Vagina (tissue), 2 donors: Measurements from ENCODE around the gene C9orf40. TPM values are rescaled to one million over a fixed set of nuclear protein-coding genes. Genes with fewer than 3 reads are reported as not detected.

Experiments
- DNase-seq, 2 donors: peaks; one replicate each; pipeline ENCODE4 v3.0.0-alpha.2; 2017; ENCODE audit errors: extremely low spot score in 2 of 2
- H3K27ac ChIP-seq: fragments of 200-600 bp; sonication (generic); one replicate; pipeline ENCODE4 v1.5.1; 2019
- H3K27me3 ChIP-seq: fragments of 200-600 bp; sonication (generic); one replicate; pipeline ENCODE4 v1.5.1; 2019
- H3K36me3 ChIP-seq, 2 donors: fragments of 200-600 bp; sonication (generic); one replicate each; pipeline ENCODE4 v1.5.1; 2017 to 2019
- H3K4me1 ChIP-seq: fragments of 200-600 bp; sonication (generic); one replicate; pipeline ENCODE4 v1.5.1; 2019
- H3K4me3 ChIP-seq, 2 donors: fragments of 200-600 bp; sonication (generic); 1 replicate in 1 of 2; 2 replicates in 1 of 2; pipeline ENCODE4 v1.5.1; 2016 to 2019
- H3K9me3 ChIP-seq: fragments of 200-600 bp; sonication (generic); one replicate; pipeline ENCODE4 v1.5.1; 2019
- CTCF ChIP-seq, 3 experiments: fragments of 450-650 bp in 2 of 3; fragments of 200-600 bp in 1 of 3; sonication (generic) in 1 of 3; IDR thresholded peaks; one replicate each; pipeline ENCODE4 v1.5.1; 2017 to 2019; ENCODE audit warnings: antibody characterized with exemption in 3 of 3, mild to moderate bottlenecking in 2 of 3, moderate library complexity in 2 of 3
- POLR2A ChIP-seq, 2 donors: fragments of 450-650 bp; IDR thresholded peaks; one replicate each; pipeline ENCODE4 v1.6.1; 2017; ENCODE audit warnings: antibody characterized with exemption in 2 of 2, mild to moderate bottlenecking in 2 of 2, moderate library complexity in 2 of 2
- POLR2AphosphoS5 ChIP-seq, 2 donors: sonication (generic); formaldehyde crosslinking; IDR thresholded peaks; one replicate each; pipeline ENCODE4 v1.9.0; 2017; ENCODE audit warnings: antibody characterized with exemption in 2 of 2, mild to moderate bottlenecking in 2 of 2, low read depth in 1 of 2; ENCODE audit not compliant: insufficient read depth in 1 of 2
- intact Hi-C: fragments of 100-400 bp; cut with DNase I; formaldehyde crosslinking; loops from one replicate; pipeline ENCODE4 v1.15.1; 2023
- total RNA-seq: library from RNA; depleted of rRNA; stranded (reverse); fragments of >200 nt; gene quantifications from one replicate; pipeline ENCODE4 v1.2.3, GENCODE V29; 2016

Gene C9orf40
- total RNA-seq, 1 donor from 2014 or later = 5.6 TPM

- intact Hi-C loops = no loop called here
- TF ChIP-seq CTCF (IDR thresholded peaks at IDR 0.05) (no peak), POLR2A (IDR thresholded peaks at IDR 0.05) (no peak), POLR2AphosphoS5 (IDR thresholded peaks at IDR 0.05; ENCODE audit: insufficient read depth in 1 of 2, low read depth in 1 of 2) (no peak)
- Histone ChIP-seq H3K27me3 (no peaks in the 10 kb centered on the region), H3K27ac (no peak overlapping the region), H3K4me1 (no peaks in the 10 kb centered on the region), H3K4me3 (no peak overlapping the region), H3K9me3 (no peaks in the 10 kb centered on the region), H3K36me3 (no peaks in the 10 kb centered on the region)
- no peak for DNase-seq
Observed at GRCh38 chr9:74921737-74922136, 31.0 kb downstream of the C9orf40 start.

- Histone ChIP-seq H3K4me1 (no peaks in the 10 kb centered on the region), H3K9me3 (no peaks in the 10 kb centered on the region), H3K27me3 (no peaks in the 10 kb centered on the region), H3K27ac (no peak overlapping the region), H3K36me3 (no peaks in the 10 kb centered on the region), H3K4me3 (no peak overlapping the region)
- no peak for DNase-seq
- TF ChIP-seq POLR2A (IDR thresholded peaks at IDR 0.05) = no peak
- TF ChIP-seq CTCF (IDR thresholded peaks at IDR 0.05) = no peak
- no peak for TF ChIP-seq POLR2AphosphoS5 (IDR thresholded peaks at IDR 0.05; ENCODE audit: insufficient read depth in 1 of 2, low read depth in 1 of 2)
- intact Hi-C loops = no loop called here
Observed at GRCh38 chr9:74920944-74921626, 31.6 kb downstream of the C9orf40 start.

- H3K27ac ChIP-seq = no peak overlapping the region
- DNase-seq = no peak
- TF ChIP-seq POLR2AphosphoS5 (IDR thresholded peaks at IDR 0.05; ENCODE audit: insufficient read depth in 1 of 2, low read depth in 1 of 2) (no peak), CTCF (IDR thresholded peaks at IDR 0.05) (no peak), POLR2A (IDR thresholded peaks at IDR 0.05) (no peak)
- no peaks in the 10 kb centered on the region for H3K27me3 ChIP-seq
- no peaks in the 10 kb centered on the region for H3K36me3 ChIP-seq
- intact Hi-C loops = no loop called here
- no peaks in the 10 kb centered on the region for H3K9me3 ChIP-seq
- no peak overlapping the region for H3K4me3 ChIP-seq
- H3K4me1 ChIP-seq = no peaks in the 10 kb centered on the region
Observed at GRCh38 chr9:74910036-74910435, 42.7 kb downstream of the C9orf40 start.

GRCh38 chr9:74908665-74909064, 44.0 kb downstream of the C9orf40 start:
- TF ChIP-seq CTCF (IDR thresholded peaks at IDR 0.05) (no peak), POLR2AphosphoS5 (IDR thresholded peaks at IDR 0.05; ENCODE audit: insufficient read depth in 1 of 2, low read depth in 1 of 2) (no peak), POLR2A (IDR thresholded peaks at IDR 0.05) (no peak)
- Histone ChIP-seq H3K36me3 (no peaks in the 10 kb centered on the region), H3K27ac (no peak overlapping the region), H3K27me3 (no peaks in the 10 kb centered on the region), H3K4me1 (no peaks in the 10 kb centered on the region), H3K9me3 (no peaks in the 10 kb centered on the region), H3K4me3 (no peak overlapping the region)
- intact Hi-C loops = no loop called here
- no peak for DNase-seq

- no peak overlapping the region for H3K27ac ChIP-seq
- intact Hi-C loops = no loop called here
Observed at GRCh38 chr9:74907085-74907484, 45.6 kb downstream of the C9orf40 start.

More at GRCh38 chr9:74907085-74907484, 45.6 kb downstream of the C9orf40 start:
- Histone ChIP-seq H3K4me1 (no peaks in the 10 kb centered on the region), H3K4me3 (no peak overlapping the region), H3K27me3 (no peaks in the 10 kb centered on the region), H3K36me3 (no peaks in the 10 kb centered on the region), H3K9me3 (no peaks in the 10 kb centered on the region)
- DNase-seq = no peak
- TF ChIP-seq POLR2A (IDR thresholded peaks at IDR 0.05) (no peak), POLR2AphosphoS5 (IDR thresholded peaks at IDR 0.05; ENCODE audit: insufficient read depth in 1 of 2, low read depth in 1 of 2) (no peak), CTCF (IDR thresholded peaks at IDR 0.05) (no peak)
